BE2C (cell line): Measurements from ENCODE around the gene KCNIP4.

Experiments
- DNase-seq: peaks from one replicate; pipeline ENCODE4 v3.0.0-alpha.2; 2020
- H3K27me3 ChIP-seq: fragments of 250-450 bp; sonication (Bioruptor Pico); 2 replicates; pipeline ENCODE4 v1.5.1; 2020; ENCODE audit warnings: mild to moderate bottlenecking
- H3K36me3 ChIP-seq: fragments of 250-450 bp; sonication (Bioruptor Pico); 2 replicates; pipeline ENCODE4 v1.5.1; 2020; ENCODE audit warnings: mild to moderate bottlenecking
- H3K4me1 ChIP-seq: fragments of 250-450 bp; sonication (Bioruptor Pico); 2 replicates; pipeline ENCODE4 v1.5.1; 2020
- H3K4me3 ChIP-seq: 2 replicates; pipeline ENCODE4 v1.5.1; 2011; ENCODE audit warnings: low read depth, low read length
- H3K9me3 ChIP-seq: fragments of 250-450 bp; sonication (Bioruptor Pico); 2 replicates; pipeline ENCODE4 v1.5.1; 2020
- CTCF ChIP-seq: IDR thresholded peaks from 2 replicates; pipeline ENCODE4 v1.5.1; 2012; ENCODE audit warnings: mild to moderate bottlenecking, low read depth, low read length

KCNIP4 gene

GRCh38 chr4:21555083-21555482, 393.5 kb downstream of the KCNIP4 start:
- H3K4me3 ChIP-seq, result peak overlapping the region; percentile 15
- H3K9me3 ChIP-seq, result no peaks in the 10 kb centered on the region
- peak; percentile 28 for DNase-seq
- H3K36me3 ChIP-seq, result no peaks in the 10 kb centered on the region
- H3K4me1 ChIP-seq, result peaks cover 47% of the 10 kb centered on the region
- TF ChIP-seq CTCF, result 0 out of 2 replicates have a peak, but pooled peaks have one; percentile 1
- H3K27me3 ChIP-seq, result no peaks in the 10 kb centered on the region

- TF ChIP-seq CTCF, result no peak
- peak; percentile 84 for DNase-seq
- Histone ChIP-seq H3K9me3 (no peaks in the 10 kb centered on the region), H3K4me1 (peaks cover 53% of the 10 kb centered on the region), H3K36me3 (no peaks in the 10 kb centered on the region), H3K27me3 (no peaks in the 10 kb centered on the region), H3K4me3 (peak overlapping the region; percentile 15)
Observed at GRCh38 chr4:21554500-21554899, 394.1 kb downstream of the KCNIP4 start.

GRCh38 chr4:21554066-21554465, 394.5 kb downstream of the KCNIP4 start:
- no peak for TF ChIP-seq CTCF
- H3K4me3 ChIP-seq, result peak overlapping the region; percentile 22
- DNase-seq, result peak; percentile 39
- no peaks in the 10 kb centered on the region for H3K9me3 ChIP-seq
- H3K27me3 ChIP-seq, result no peaks in the 10 kb centered on the region
- H3K4me1 ChIP-seq, result peaks cover 57% of the 10 kb centered on the region
- H3K36me3 ChIP-seq, result no peaks in the 10 kb centered on the region

- no peaks in the 10 kb centered on the region for H3K27me3 ChIP-seq
- H3K4me1 ChIP-seq, result peaks cover 63% of the 10 kb centered on the region
- H3K4me3 ChIP-seq, result 0 out of 2 replicates have a peak overlapping the region, but pooled peaks have one; percentile 4
Observed at GRCh38 chr4:21552455-21552854, 396.1 kb downstream of the KCNIP4 start.

DNA sequence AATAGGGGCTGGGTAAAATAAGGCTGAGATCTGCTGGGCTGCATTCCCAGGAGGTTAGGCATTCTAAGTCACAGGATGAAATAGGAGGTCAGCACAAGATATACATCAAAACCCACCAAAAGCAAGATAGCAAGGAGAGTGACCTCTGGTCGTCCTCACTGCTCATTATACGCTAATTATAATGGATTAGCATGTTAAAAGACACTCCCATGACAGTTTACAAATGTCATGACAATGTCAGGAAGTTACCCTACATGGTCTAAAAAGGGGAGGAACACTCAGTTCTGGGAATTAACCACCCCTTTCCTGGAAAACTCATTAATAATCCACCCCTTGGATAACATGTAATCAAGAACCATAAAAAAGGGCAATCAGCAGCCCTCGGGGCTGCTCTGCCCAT, 403.6 kb downstream of the KCNIP4 start:
- H3K4me3 ChIP-seq, result no peak overlapping the region
- peaks cover 20% of the 10 kb centered on the region for H3K36me3 ChIP-seq

More at GRCh38 chr4:21552455-21552854, 396.1 kb downstream of the KCNIP4 start:
- no peak for TF ChIP-seq CTCF
- Histone ChIP-seq H3K36me3 (no peaks in the 10 kb centered on the region), H3K9me3 (no peaks in the 10 kb centered on the region)
- DNase-seq, result no peak

More for the DNA sequence above, 403.6 kb downstream of the KCNIP4 start:
- Histone ChIP-seq H3K9me3 (no peaks in the 10 kb centered on the region), H3K4me1 (peaks cover 28% of the 10 kb centered on the region), H3K27me3 (no peaks in the 10 kb centered on the region)
- no peak for TF ChIP-seq CTCF
- DNase-seq, result no peak
